Endometrium (tissue), 2 donors: Measurements from ENCODE around the gene IFIT2.
"Not testable (repeated sequence)": the region's sequence is repeated elsewhere in the genome, so short reads cannot be mapped to it uniquely, and the experiment has no call there.

ENCODE experiments used
- FAIRE-seq: peaks from 2 replicates; lab custom pipeline; 2012; peaks lifted over from hg19 to GRCh38; lab: Jason Lieb, UNC
- donor health status: control.
- donor health status: control.

Gene IFIT2

GRCh38 chr10:89301721-89302445 lies at the start of gene IFIT2:
Gene IFIT2 (plus strand): TSS chr10:89302046. CDS start chr10:89302124, 78 bp downstream.
- FAIRE-seq = peak; percentile 48

- no peak for FAIRE-seq
Measured at GRCh38 chr10:89252225-89252585, 49.6 kb upstream of the IFIT2 start.

GRCh38 chr10:89255091-89255579 lies 46.7 kb upstream of the IFIT2 start:
- not testable (repeated sequence) for FAIRE-seq

GRCh38 chr10:89255793-89256192 lies 46.1 kb upstream of the IFIT2 start:
- FAIRE-seq = no peak

- no peak for FAIRE-seq
Measured at GRCh38 chr10:89256340-89256739, 45.5 kb upstream of the IFIT2 start.

GRCh38 chr10:89256962-89257361 lies 44.9 kb upstream of the IFIT2 start:
- no peak for FAIRE-seq

GRCh38 chr10:89257581-89257980 lies 44.3 kb upstream of the IFIT2 start:
- FAIRE-seq = no peak

GRCh38 chr10:89258881-89259280 lies 43.0 kb upstream of the IFIT2 start:
- no peak for FAIRE-seq

GRCh38 chr10:89262086-89263051 lies 39.5 kb upstream of the IFIT2 start:
- no peak for FAIRE-seq

GRCh38 chr10:89263091-89263490 lies 38.8 kb upstream of the IFIT2 start:
- FAIRE-seq = no peak

- no peak for FAIRE-seq
Measured at GRCh38 chr10:89263531-89263930, 38.3 kb upstream of the IFIT2 start.

GRCh38 chr10:89266721-89267453 lies 35.0 kb upstream of the IFIT2 start:
- FAIRE-seq = no peak

- FAIRE-seq = no peak
Measured at GRCh38 chr10:89269433-89270152, 32.3 kb upstream of the IFIT2 start.

GRCh38 chr10:89270153-89270483 lies 31.7 kb upstream of the IFIT2 start:
- no peak for FAIRE-seq

- FAIRE-seq = no peak
Measured at GRCh38 chr10:89271532-89271931, 30.3 kb upstream of the IFIT2 start.

GRCh38 chr10:89273680-89274079 lies 28.2 kb upstream of the IFIT2 start:
- FAIRE-seq = no peak

- FAIRE-seq = no peak
Measured at GRCh38 chr10:89274928-89275327, 26.9 kb upstream of the IFIT2 start.

GRCh38 chr10:89275383-89275782 lies 26.5 kb upstream of the IFIT2 start:
- FAIRE-seq = no peak

GRCh38 chr10:89278034-89278535 lies 23.8 kb upstream of the IFIT2 start:
- FAIRE-seq = peak; percentile 94

GRCh38 chr10:89278900-89279392 lies 22.9 kb upstream of the IFIT2 start:
- FAIRE-seq = no peak

GRCh38 chr10:89279421-89279869 lies 22.4 kb upstream of the IFIT2 start:
- no peak for FAIRE-seq
